Activated naive CD8-positive, alpha-beta T cell treated with anti-CD3 and anti-CD28 coated beads for 36 hours (primary cell): ENCODE data around the gene FBLN5. TPM values are rescaled to one million over a fixed set of nuclear protein-coding genes. Genes with fewer than 3 reads are reported as not detected.
A peak's percentile ranks its signal among the peaks of the same experiment; 100 is the strongest.
"Not testable (repeated sequence)": the region's sequence is repeated elsewhere in the genome, so short reads cannot be mapped to it uniquely, and the experiment has no call there.

ENCODE experiments used
- DNase-seq: peaks from one replicate; pipeline ENCODE4 v3.0.0; 2021
- H3K27ac Mint-ChIP-seq: one replicate; pipeline ENCODE4 v1.8.0; 2022; ENCODE audit warnings: mild to moderate bottlenecking, moderate library complexity, mixed read lengths
- H3K27me3 Mint-ChIP-seq: one replicate; pipeline ENCODE4 v1.8.0; 2022; ENCODE audit warnings: mild to moderate bottlenecking, mixed read lengths
- H3K36me3 Mint-ChIP-seq: one replicate; pipeline ENCODE4 v1.8.0; 2021; ENCODE audit warnings: mild to moderate bottlenecking, mixed read lengths
- H3K4me1 Mint-ChIP-seq: one replicate; pipeline ENCODE4 v1.8.0; 2021; ENCODE audit warnings: mixed read lengths
- H3K4me3 Mint-ChIP-seq: one replicate; pipeline ENCODE4 v1.8.0; 2022; ENCODE audit warnings: mild to moderate bottlenecking, moderate library complexity, mixed read lengths
- H3K9me3 Mint-ChIP-seq: one replicate; pipeline ENCODE4 v1.8.0; 2022; ENCODE audit warnings: mixed read lengths
- total RNA-seq, 2 experiments: library from RNA; stranded (reverse); gene quantifications; one replicate each; pipeline ENCODE4 v1.2.3, GENCODE V29; 2021

The FBLN5 gene
- total RNA-seq, 2 experiments from 2014 or later: 1.3 to 1.6 TPM

- Mint-ChIP-seq H3K4me3 (peak overlapping the region; percentile 56), H3K9me3 (no peaks in the 10 kb centered on the region), H3K4me1 (peaks cover 81% of the 10 kb centered on the region), H3K27ac (peak overlapping the region; percentile 63), H3K36me3 (no peaks in the 10 kb centered on the region), H3K27me3 (no peaks in the 10 kb centered on the region)
- no peak for DNase-seq
Observed at GRCh38 chr14:91872517-91873470, 74.7 kb downstream of the FBLN5 start.

GRCh38 chr14:91872011-91872501 is 75.4 kb downstream of the FBLN5 start:
- DNase-seq: no peak
- Mint-ChIP-seq H3K9me3 (no peaks in the 10 kb centered on the region), H3K27ac (peak overlapping the region; percentile 63), H3K4me1 (peaks cover 84% of the 10 kb centered on the region), H3K4me3 (peak overlapping the region; percentile 56), H3K36me3 (no peaks in the 10 kb centered on the region), H3K27me3 (no peaks in the 10 kb centered on the region)

GRCh38 chr14:91871401-91871800 is 76.1 kb downstream of the FBLN5 start:
- peak overlapping the region; percentile 63 for H3K27ac Mint-ChIP-seq
- H3K4me3 Mint-ChIP-seq: not testable (repeated sequence)

GRCh38 chr14:91870890-91871289 is 76.6 kb downstream of the FBLN5 start:
- H3K9me3 Mint-ChIP-seq: no peaks in the 10 kb centered on the region
- no peaks in the 10 kb centered on the region for H3K36me3 Mint-ChIP-seq
- peak overlapping the region; percentile 92 for H3K27ac Mint-ChIP-seq
- peak overlapping the region; percentile 68 for H3K4me3 Mint-ChIP-seq
- H3K4me1 Mint-ChIP-seq: peaks cover 92% of the 10 kb centered on the region
- no peak for DNase-seq
- no peaks in the 10 kb centered on the region for H3K27me3 Mint-ChIP-seq

More at GRCh38 chr14:91871401-91871800, 76.1 kb downstream of the FBLN5 start:
- peaks cover 90% of the 10 kb centered on the region for H3K4me1 Mint-ChIP-seq
- not testable (repeated sequence) for DNase-seq, H3K36me3 Mint-ChIP-seq, H3K9me3 Mint-ChIP-seq, H3K27me3 Mint-ChIP-seq

- peaks cover 87% of the 10 kb centered on the region for H3K4me1 Mint-ChIP-seq
- no peaks in the 10 kb centered on the region for H3K36me3 Mint-ChIP-seq
- no peaks in the 10 kb centered on the region for H3K9me3 Mint-ChIP-seq
- peak overlapping the region; percentile 92 for H3K27ac Mint-ChIP-seq
- no peaks in the 10 kb centered on the region for H3K27me3 Mint-ChIP-seq
- DNase-seq: peak; percentile 44
- H3K4me3 Mint-ChIP-seq: peak overlapping the region; percentile 68
Observed at GRCh38 chr14:91870001-91870400, 77.5 kb downstream of the FBLN5 start.

- peak overlapping the region; percentile 92 for H3K27ac Mint-ChIP-seq
- no peaks in the 10 kb centered on the region for H3K36me3 Mint-ChIP-seq
- no peak for DNase-seq
- H3K4me3 Mint-ChIP-seq: peak overlapping the region; percentile 68
- H3K4me1 Mint-ChIP-seq: peaks cover 88% of the 10 kb centered on the region
- H3K27me3 Mint-ChIP-seq: no peaks in the 10 kb centered on the region
- no peaks in the 10 kb centered on the region for H3K9me3 Mint-ChIP-seq
Observed at GRCh38 chr14:91869556-91869955, 77.9 kb downstream of the FBLN5 start.

GRCh38 chr14:91867316-91867988 is 80.0 kb downstream of the FBLN5 start, which contains the start of gene TC2N:
TSS of gene TC2N (minus strand) at chr14:91867536. CDS start at chr14:91813769, 53,767 bp downstream.
- no peaks in the 10 kb centered on the region for H3K9me3 Mint-ChIP-seq

GRCh38 chr14:91866511-91867295 is 80.8 kb downstream of the FBLN5 start:
- DNase-seq: no peak
- H3K4me1 Mint-ChIP-seq: peaks cover 87% of the 10 kb centered on the region
- H3K9me3 Mint-ChIP-seq: no peaks in the 10 kb centered on the region
- H3K36me3 Mint-ChIP-seq: peaks cover 10% of the 10 kb centered on the region
- H3K27ac Mint-ChIP-seq: peak overlapping the region; percentile 87
- no peaks in the 10 kb centered on the region for H3K27me3 Mint-ChIP-seq
- peak overlapping the region; percentile 74 for H3K4me3 Mint-ChIP-seq

More at GRCh38 chr14:91867316-91867988, 80.0 kb downstream of the FBLN5 start, which contains the start of gene TC2N:
- peaks cover 91% of the 10 kb centered on the region for H3K4me1 Mint-ChIP-seq
- H3K27ac Mint-ChIP-seq: peak within 1 kb of the TSS; percentile 87
- peak; percentile 59 for DNase-seq
- H3K36me3 Mint-ChIP-seq: peaks cover 10% of the 10 kb centered on the region
- peak within 1 kb of the TSS; percentile 74 for H3K4me3 Mint-ChIP-seq
- no peaks in the 10 kb centered on the region for H3K27me3 Mint-ChIP-seq

- H3K9me3 Mint-ChIP-seq: no peaks in the 10 kb centered on the region
- peak overlapping the region; percentile 87 for H3K27ac Mint-ChIP-seq
- peaks cover 14% of the 10 kb centered on the region for H3K36me3 Mint-ChIP-seq
- H3K4me3 Mint-ChIP-seq: peak overlapping the region; percentile 74
- peaks cover 87% of the 10 kb centered on the region for H3K4me1 Mint-ChIP-seq
- H3K27me3 Mint-ChIP-seq: no peaks in the 10 kb centered on the region
- peak; percentile 56 for DNase-seq
Observed at GRCh38 chr14:91866061-91866460, 81.4 kb downstream of the FBLN5 start.

GRCh38 chr14:91862417-91862816 is 85.1 kb downstream of the FBLN5 start:
- Mint-ChIP-seq H3K4me3 (peak overlapping the region; percentile 50), H3K27me3 (no peaks in the 10 kb centered on the region), H3K27ac (peak overlapping the region; percentile 88), H3K9me3 (no peaks in the 10 kb centered on the region), H3K4me1 (peaks cover 83% of the 10 kb centered on the region), H3K36me3 (peaks cover 21% of the 10 kb centered on the region)
- DNase-seq: no peak

- Mint-ChIP-seq H3K4me3 (peak overlapping the region; percentile 72), H3K4me1 (peaks cover 77% of the 10 kb centered on the region), H3K9me3 (no peaks in the 10 kb centered on the region), H3K27ac (peak overlapping the region; percentile 90), H3K36me3 (peaks cover 21% of the 10 kb centered on the region), H3K27me3 (no peaks in the 10 kb centered on the region)
- no peak for DNase-seq
Observed at GRCh38 chr14:91861091-91861490, 86.4 kb downstream of the FBLN5 start.

GRCh38 chr14:91860238-91860637 is 87.3 kb downstream of the FBLN5 start:
- DNase-seq: no peak
- no peak overlapping the region for H3K4me3 Mint-ChIP-seq
- H3K36me3 Mint-ChIP-seq: peaks cover 23% of the 10 kb centered on the region
- peak overlapping the region; percentile 1 for H3K27ac Mint-ChIP-seq
- peaks cover 81% of the 10 kb centered on the region for H3K4me1 Mint-ChIP-seq
- no peaks in the 10 kb centered on the region for H3K9me3 Mint-ChIP-seq
- no peaks in the 10 kb centered on the region for H3K27me3 Mint-ChIP-seq

- H3K9me3 Mint-ChIP-seq: no peaks in the 10 kb centered on the region
- H3K4me1 Mint-ChIP-seq: peaks cover 76% of the 10 kb centered on the region
- H3K4me3 Mint-ChIP-seq: no peak overlapping the region
- DNase-seq: no peak
- H3K36me3 Mint-ChIP-seq: peaks cover 23% of the 10 kb centered on the region
- no peaks in the 10 kb centered on the region for H3K27me3 Mint-ChIP-seq
- H3K27ac Mint-ChIP-seq: peak overlapping the region; percentile 87
Observed at GRCh38 chr14:91858536-91859275, 88.8 kb downstream of the FBLN5 start.

- peaks cover 14% of the 10 kb centered on the region for H3K36me3 Mint-ChIP-seq
- H3K4me3 Mint-ChIP-seq: no peak overlapping the region
- H3K27me3 Mint-ChIP-seq: no peaks in the 10 kb centered on the region
- no peak for DNase-seq
- H3K4me1 Mint-ChIP-seq: peaks cover 67% of the 10 kb centered on the region
- H3K9me3 Mint-ChIP-seq: no peaks in the 10 kb centered on the region
- no peak overlapping the region for H3K27ac Mint-ChIP-seq
Observed at GRCh38 chr14:91857614-91858013, 89.9 kb downstream of the FBLN5 start.
